HEK293 (cell line): ENCODE data around the gene SCLT1.

Source experiments
- CTCF ChIA-PET: fragments of 350-600 bp; formaldehyde crosslinking; extraction: SDS; loops from one replicate; lab custom pipeline; 2021; ENCODE audit warnings: antibody characterized with exemption; lab: Yijun Ruan, JAX
- POLR2A ChIA-PET: fragments of 300-600 bp; formaldehyde crosslinking; extraction: SDS; loops from one replicate; lab custom pipeline; 2020; ENCODE audit warnings: antibody characterized with exemption, inconsistent platforms; lab: Yijun Ruan, JAX
- H3K27ac ChIP-seq: fragments of 200-500 bp; sonication (Bioruptor generic); 2 replicates; pipeline ENCODE4 v1.5.1; 2014; ENCODE audit warnings: low read depth, low read length, control low read depth, inconsistent platforms; ENCODE audit errors: extremely low read depth
- H3K36me3 ChIP-seq, 2 experiments: fragments of 200-500 bp in 1 of 2; sonication (Bioruptor generic) in 1 of 2; 1 replicate in 1 of 2; 2 replicates in 1 of 2; pipeline ENCODE4 v1.5.1; 2014 to 2017; ENCODE audit warnings: inconsistent platforms in 2 of 2, low read length in 2 of 2; ENCODE audit not compliant: control insufficient read depth in 2 of 2, insufficient read depth in 1 of 2
- H3K4me1 ChIP-seq: fragments of 200-500 bp; sonication (Bioruptor generic); 2 replicates; pipeline ENCODE4 v1.5.1; 2014; ENCODE audit warnings: mild to moderate bottlenecking, low read length, inconsistent platforms; ENCODE audit not compliant: control insufficient read depth, insufficient read depth
- H3K4me3 ChIP-seq: 2 replicates; pipeline ENCODE4 v1.5.1; 2011; ENCODE audit warnings: low read depth, mild to moderate bottlenecking, control low read depth, low read length, moderate library complexity
- H3K9me3 ChIP-seq: fragments of 200-500 bp; sonication (Bioruptor generic); 2 replicates; pipeline ENCODE4 v1.5.1; 2014; ENCODE audit warnings: low read depth, low read length, inconsistent platforms; ENCODE audit not compliant: control insufficient read depth, insufficient read depth
- GFI1B ChIP-seq: fragments of 450-650 bp; formaldehyde crosslinking; IDR thresholded peaks from 2 replicates; pipeline ENCODE4 v1.5.1; 2016; ENCODE audit warnings: missing biosample characterization, missing genetic modification characterization
- GLI4 ChIP-seq: fragments of 450-650 bp; formaldehyde crosslinking; IDR thresholded peaks from 2 replicates; pipeline ENCODE4 v1.5.1; 2016; ENCODE audit warnings: missing biosample characterization, missing genetic modification characterization
- SP3 ChIP-seq: fragments of 450-650 bp; formaldehyde crosslinking; IDR thresholded peaks from 2 replicates; pipeline ENCODE4 v1.5.1; 2016; ENCODE audit warnings: missing biosample characterization, missing genetic modification characterization
- TCF7L2 ChIP-seq: IDR thresholded peaks from 2 replicates; pipeline ENCODE4 v1.6.1; 2011; ENCODE audit warnings: low read depth, mild to moderate bottlenecking, inconsistent platforms, low read length, moderate library complexity, borderline replicate concordance
- ZFP37 ChIP-seq: fragments of 450-650 bp; formaldehyde crosslinking; IDR thresholded peaks from 2 replicates; pipeline ENCODE4 v1.5.1; 2016; ENCODE audit warnings: missing biosample characterization, missing genetic modification characterization
- ZIC2 ChIP-seq: fragments of 450-650 bp; formaldehyde crosslinking; IDR thresholded peaks from 2 replicates; pipeline ENCODE4 v1.5.1; 2016; ENCODE audit warnings: missing biosample characterization, missing genetic modification characterization
- ZNF10 ChIP-seq: fragments of 450-650 bp; formaldehyde crosslinking; IDR thresholded peaks from 2 replicates; pipeline ENCODE4 v1.5.1; 2017; ENCODE audit warnings: missing biosample characterization, missing genetic modification characterization
- ZNF138 ChIP-seq: fragments of 450-650 bp; formaldehyde crosslinking; IDR thresholded peaks from 2 replicates; pipeline ENCODE4 v1.5.1; 2016; ENCODE audit warnings: missing biosample characterization, missing genetic modification characterization, borderline replicate concordance
- ZNF184 ChIP-seq: fragments of 450-650 bp; IDR thresholded peaks from 2 replicates; pipeline ENCODE4 v1.5.1; 2018; ENCODE audit warnings: missing biosample characterization, mild to moderate bottlenecking, missing genetic modification characterization
- ZNF211 ChIP-seq: fragments of 450-650 bp; formaldehyde crosslinking; IDR thresholded peaks from 2 replicates; pipeline ENCODE4 v1.5.1; 2016; ENCODE audit warnings: low read depth, missing biosample characterization, missing genetic modification characterization
- ZNF214 ChIP-seq: fragments of 450-650 bp; formaldehyde crosslinking; IDR thresholded peaks from 2 replicates; pipeline ENCODE4 v1.5.1; 2017; ENCODE audit warnings: missing biosample characterization, mild to moderate bottlenecking, missing genetic modification characterization, borderline replicate concordance
- ZNF24 ChIP-seq: fragments of 450-650 bp; formaldehyde crosslinking; IDR thresholded peaks from 2 replicates; pipeline ENCODE4 v1.5.1; 2016; ENCODE audit warnings: missing biosample characterization, missing genetic modification characterization
- ZNF423 ChIP-seq: fragments of 450-650 bp; formaldehyde crosslinking; IDR thresholded peaks from 2 replicates; pipeline ENCODE4 v1.5.1; 2016; ENCODE audit warnings: missing biosample characterization, missing genetic modification characterization
- ZNF530 ChIP-seq: fragments of 450-650 bp; formaldehyde crosslinking; IDR thresholded peaks from 2 replicates; pipeline ENCODE4 v1.5.1; 2016; ENCODE audit warnings: low read depth, missing biosample characterization, missing genetic modification characterization
- ZNF561 ChIP-seq: fragments of 450-650 bp; IDR thresholded peaks from 2 replicates; pipeline ENCODE4 v1.5.1; 2018; ENCODE audit warnings: missing biosample characterization, missing genetic modification characterization, borderline replicate concordance
- ZNF596 ChIP-seq: fragments of 450-650 bp; IDR thresholded peaks from 2 replicates; pipeline ENCODE4 v1.5.0; 2018; ENCODE audit warnings: missing biosample characterization, mild to moderate bottlenecking, missing genetic modification characterization, moderate library complexity
- ZNF785 ChIP-seq: fragments of 450-650 bp; formaldehyde crosslinking; IDR thresholded peaks from 2 replicates; pipeline ENCODE4 v1.5.1; 2016; ENCODE audit warnings: missing biosample characterization, missing genetic modification characterization
- ZNF792 ChIP-seq: fragments of 450-650 bp; formaldehyde crosslinking; IDR thresholded peaks from 2 replicates; pipeline ENCODE4 v1.5.1; 2016; ENCODE audit warnings: missing biosample characterization, missing genetic modification characterization
- ZNF830 ChIP-seq: fragments of 450-650 bp; IDR thresholded peaks from 2 replicates; pipeline ENCODE4 v1.5.0; 2018; ENCODE audit warnings: missing biosample characterization, missing genetic modification characterization, low read depth, mild to moderate bottlenecking, moderate library complexity
- ZSCAN16 ChIP-seq: fragments of 450-650 bp; formaldehyde crosslinking; IDR thresholded peaks from 2 replicates; pipeline ENCODE4 v1.5.1; 2016; ENCODE audit warnings: missing biosample characterization, missing genetic modification characterization
- ZXDB ChIP-seq: fragments of 450-650 bp; formaldehyde crosslinking; IDR thresholded peaks from 2 replicates; pipeline ENCODE4 v1.5.1; 2016; ENCODE audit warnings: missing biosample characterization, missing genetic modification characterization
- TF ChIP-seq, protein P1 (sequence below): fragments of 450-650 bp; formaldehyde crosslinking; conservative IDR thresholded peaks from 2 replicates; pipeline ENCODE4 v1.5.1; 2016; ENCODE audit warnings: low read depth, missing biosample characterization, missing genetic modification characterization
- TF ChIP-seq, protein P2 (sequence below): fragments of 450-650 bp; formaldehyde crosslinking; IDR thresholded peaks from 2 replicates; pipeline ENCODE4 v1.5.1; 2016; ENCODE audit warnings: missing biosample characterization, missing genetic modification characterization
- TF ChIP-seq, protein P3 (sequence below): fragments of 450-650 bp; formaldehyde crosslinking; IDR thresholded peaks from 2 replicates; pipeline ENCODE4 v1.5.1; 2016; ENCODE audit warnings: missing biosample characterization, missing genetic modification characterization, low read depth

Gene SCLT1

DNA sequence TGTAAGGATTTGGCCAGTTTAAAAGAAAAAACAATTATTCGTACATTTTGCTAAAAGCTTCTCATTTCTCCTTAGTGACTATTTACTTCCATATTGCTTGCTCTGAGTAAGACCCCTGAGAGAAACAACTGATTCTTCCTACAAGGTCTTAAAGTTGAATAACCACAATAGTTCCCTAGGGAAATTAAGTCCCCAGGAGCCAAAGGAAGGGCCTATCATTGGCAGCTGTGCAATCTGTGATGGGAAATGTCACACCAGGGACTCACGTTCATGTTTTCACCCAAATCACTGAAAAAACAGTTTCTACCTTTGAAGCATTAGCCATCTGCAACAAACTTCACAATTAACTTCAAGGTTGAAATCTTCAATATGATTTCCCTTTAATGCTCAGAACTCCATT is 217.1 kb downstream of the SCLT1 start:
- Histone ChIP-seq H3K9me3 (no peaks in the 10 kb centered on the region), H3K27ac (no peak overlapping the region), H3K4me3 (no peak overlapping the region), H3K4me1 (no peaks in the 10 kb centered on the region), H3K36me3 (peaks cover 4 to 23% of the 10 kb centered on the region in 2 experiments; a peak in 2 of 3 replicates)
- TF ChIP-seq ZNF24 (tag by site-specific recombination): no peak
- CTCF ChIA-PET: no interaction called here
- POLR2A ChIA-PET: interaction anchor here (0.5 kb wide), 1 partner anchor 422 kb away, joined by 6 read pairs; no protein-coding TSS in a partner anchor

DNA sequence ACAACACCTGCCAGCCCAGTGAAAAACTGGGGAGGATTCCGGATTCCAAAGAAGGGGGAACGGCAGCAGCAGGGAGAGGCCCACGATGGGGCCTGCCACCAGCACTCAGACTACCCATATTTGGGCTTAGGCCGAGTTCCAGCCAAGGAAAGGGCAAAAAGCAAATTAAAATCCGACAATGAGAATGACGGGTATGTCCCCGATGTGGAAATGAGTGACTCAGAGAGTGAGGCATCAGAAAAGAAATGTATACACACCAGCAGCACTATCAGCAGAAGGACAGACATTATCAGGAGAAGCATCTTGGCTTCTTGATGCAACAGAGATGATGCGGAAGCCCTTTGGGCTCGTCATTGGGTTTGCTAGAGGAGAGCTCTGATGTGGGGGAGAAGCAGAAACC is 221.4 kb downstream of the SCLT1 start:
- no peak for TF ChIP-seq ZNF596 (tag by site-specific recombination)
- TF ChIP-seq SP3: no peak
- TF ChIP-seq, protein P1, sequence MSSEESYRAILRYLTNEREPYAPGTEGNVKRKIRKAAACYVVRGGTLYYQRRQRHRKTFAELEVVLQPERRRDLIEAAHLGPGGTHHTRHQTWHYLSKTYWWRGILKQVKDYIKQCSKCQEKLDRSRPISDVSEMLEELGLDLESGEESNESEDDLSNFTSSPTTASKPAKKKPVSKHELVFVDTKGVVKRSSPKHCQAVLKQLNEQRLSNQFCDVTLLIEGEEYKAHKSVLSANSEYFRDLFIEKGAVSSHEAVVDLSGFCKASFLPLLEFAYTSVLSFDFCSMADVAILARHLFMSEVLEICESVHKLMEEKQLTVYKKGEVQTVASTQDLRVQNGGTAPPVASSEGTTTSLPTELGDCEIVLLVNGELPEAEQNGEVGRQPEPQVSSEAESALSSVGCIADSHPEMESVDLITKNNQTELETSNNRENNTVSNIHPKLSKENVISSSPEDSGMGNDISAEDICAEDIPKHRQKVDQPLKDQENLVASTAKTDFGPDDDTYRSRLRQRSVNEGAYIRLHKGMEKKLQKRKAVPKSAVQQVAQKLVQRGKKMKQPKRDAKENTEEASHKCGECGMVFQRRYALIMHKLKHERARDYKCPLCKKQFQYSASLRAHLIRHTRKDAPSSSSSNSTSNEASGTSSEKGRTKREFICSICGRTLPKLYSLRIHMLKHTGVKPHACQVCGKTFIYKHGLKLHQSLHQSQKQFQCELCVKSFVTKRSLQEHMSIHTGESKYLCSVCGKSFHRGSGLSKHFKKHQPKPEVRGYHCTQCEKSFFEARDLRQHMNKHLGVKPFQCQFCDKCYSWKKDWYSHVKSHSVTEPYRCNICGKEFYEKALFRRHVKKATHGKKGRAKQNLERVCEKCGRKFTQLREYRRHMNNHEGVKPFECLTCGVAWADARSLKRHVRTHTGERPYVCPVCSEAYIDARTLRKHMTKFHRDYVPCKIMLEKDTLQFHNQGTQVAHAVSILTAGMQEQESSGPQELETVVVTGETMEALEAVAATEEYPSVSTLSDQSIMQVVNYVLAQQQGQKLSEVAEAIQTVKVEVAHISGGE: no peak
- TF ChIP-seq ZNF211: no peak
- Histone ChIP-seq H3K36me3 (peaks cover 11 to 64% of the 10 kb centered on the region in 2 experiments; a peak in 2 of 3 replicates), H3K27ac (no peak overlapping the region), H3K4me1 (no peaks in the 10 kb centered on the region), H3K4me3 (no peak overlapping the region), H3K9me3 (no peaks in the 10 kb centered on the region)
- ChIA-PET POLR2A (no interaction called here), CTCF (interaction anchor here (1.3 kb wide), 1 partner anchor 8 kb away, joined by 3 read pairs; no protein-coding TSS in a partner anchor)

DNA sequence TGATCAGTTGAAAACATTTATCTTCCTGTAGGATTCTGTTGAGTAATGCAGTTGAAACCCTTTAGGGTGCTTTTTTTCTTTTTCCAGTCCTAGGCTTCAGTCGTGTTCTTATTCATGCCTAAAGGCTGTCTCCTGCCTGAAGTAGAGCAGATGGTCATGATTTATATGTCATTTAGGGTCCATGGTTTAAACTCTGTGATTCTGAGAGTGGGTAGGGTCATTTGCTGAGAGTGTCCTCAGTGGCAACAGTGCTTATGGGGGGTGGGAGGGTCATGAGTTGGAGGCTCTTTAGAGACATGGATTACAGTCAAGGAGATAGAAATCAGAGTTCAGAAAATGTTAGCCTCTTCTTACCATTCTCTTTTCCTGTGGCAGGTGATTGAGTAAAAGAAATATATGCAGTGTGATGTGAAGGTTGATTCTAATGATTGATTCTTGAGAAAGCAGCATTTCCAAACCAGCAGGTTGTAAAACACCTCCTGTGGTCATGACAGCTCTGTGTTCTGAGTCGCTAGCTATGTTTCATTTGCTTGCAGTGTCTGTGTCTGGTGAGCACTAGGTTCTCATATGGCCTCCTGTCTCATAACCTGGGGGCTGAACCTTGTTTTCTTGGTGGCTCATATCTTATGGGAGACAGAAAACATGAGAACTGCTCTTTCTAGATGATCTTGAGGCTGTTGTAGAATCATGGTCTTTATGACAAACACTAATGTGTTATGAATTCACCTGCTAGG is 223.4 kb downstream of the SCLT1 start:
- Histone ChIP-seq H3K27ac (no peak overlapping the region), H3K9me3 (no peaks in the 10 kb centered on the region), H3K36me3 (peaks cover 11 to 82% of the 10 kb centered on the region in 2 experiments; a peak in 2 of 3 replicates), H3K4me3 (no peak overlapping the region), H3K4me1 (no peaks in the 10 kb centered on the region)
- ChIA-PET CTCF (interaction anchor here (0.6 kb wide), 1 partner anchor 679 kb away, joined by 3 read pairs; no protein-coding TSS in a partner anchor), POLR2A (no interaction called here)
- TF ChIP-seq ZNF184 (tag by site-specific recombination) (no peak), GLI4 (tag by site-specific recombination) (no peak), GFI1B (no peak), TCF7L2 (no peak), ZNF10 (tag by site-specific recombination) (no peak), ZNF785 (tag by site-specific recombination) (no peak), ZSCAN16 (tag by site-specific recombination) (no peak), ZNF214 (no peak), ZNF792 (tag by site-specific recombination) (no peak), ZNF830 (tag by site-specific recombination) (no peak), ZNF530 (tag by site-specific recombination) (no peak), ZNF423 (no peak), ZIC2 (tag by site-specific recombination) (no peak), ZXDB (tag by site-specific recombination) (no peak), ZNF138 (tag by site-specific recombination) (no peak), ZFP37 (no peak), ZNF561 (no peak)
- TF ChIP-seq, protein P2, sequence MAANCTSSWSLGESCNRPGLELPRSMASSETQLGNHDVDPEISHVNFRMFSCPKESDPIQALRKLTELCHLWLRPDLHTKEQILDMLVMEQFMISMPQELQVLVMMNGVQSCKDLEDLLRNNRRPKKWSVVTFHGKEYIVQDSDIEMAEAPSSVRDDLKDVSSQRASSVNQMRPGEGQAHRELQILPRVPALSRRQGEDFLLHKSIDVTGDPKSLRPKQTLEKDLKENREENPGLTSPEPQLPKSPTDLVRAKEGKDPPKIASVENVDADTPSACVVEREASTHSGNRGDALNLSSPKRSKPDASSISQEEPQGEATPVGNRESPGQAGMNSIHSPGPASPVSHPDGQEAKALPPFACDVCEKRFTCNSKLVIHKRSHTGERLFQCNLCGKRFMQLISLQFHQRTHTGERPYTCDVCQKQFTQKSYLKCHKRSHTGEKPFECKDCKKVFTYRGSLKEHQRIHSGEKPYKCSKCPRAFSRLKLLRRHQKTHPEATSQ (tag by site-specific recombination): no peak
- TF ChIP-seq, protein P3, sequence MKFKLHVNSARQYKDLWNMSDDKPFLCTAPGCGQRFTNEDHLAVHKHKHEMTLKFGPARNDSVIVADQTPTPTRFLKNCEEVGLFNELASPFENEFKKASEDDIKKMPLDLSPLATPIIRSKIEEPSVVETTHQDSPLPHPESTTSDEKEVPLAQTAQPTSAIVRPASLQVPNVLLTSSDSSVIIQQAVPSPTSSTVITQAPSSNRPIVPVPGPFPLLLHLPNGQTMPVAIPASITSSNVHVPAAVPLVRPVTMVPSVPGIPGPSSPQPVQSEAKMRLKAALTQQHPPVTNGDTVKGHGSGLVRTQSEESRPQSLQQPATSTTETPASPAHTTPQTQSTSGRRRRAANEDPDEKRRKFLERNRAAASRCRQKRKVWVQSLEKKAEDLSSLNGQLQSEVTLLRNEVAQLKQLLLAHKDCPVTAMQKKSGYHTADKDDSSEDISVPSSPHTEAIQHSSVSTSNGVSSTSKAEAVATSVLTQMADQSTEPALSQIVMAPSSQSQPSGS: no peak
